Left ventricle myocardium inferior (tissue), 1 donor: Measurements from ENCODE around the gene FAF2. TPM values are rescaled to one million over a fixed set of nuclear protein-coding genes. Genes with fewer than 3 reads are reported as not detected.

ENCODE experiments used
- DNase-seq: peaks from one replicate; pipeline ENCODE4 v3.0.0-alpha.2; 2020
- H3K27ac ChIP-seq: fragments of 200-600 bp; replicated peaks from 2 replicates; pipeline ENCODE4 v1.8.0; 2021
- H3K27me3 ChIP-seq: fragments of 200-600 bp; 2 replicates; pipeline ENCODE4 v1.8.0; 2021; ENCODE audit warnings: low read depth
- H3K36me3 ChIP-seq: fragments of 200-600 bp; 2 replicates; pipeline ENCODE4 v1.8.0; 2021
- H3K4me1 ChIP-seq: fragments of 200-600 bp; 2 replicates; pipeline ENCODE4 v1.8.0; 2021
- H3K4me3 ChIP-seq: fragments of 200-600 bp; 2 replicates; pipeline ENCODE4 v1.8.0; 2021; ENCODE audit warnings: mild to moderate bottlenecking, moderate library complexity
- H3K9me3 ChIP-seq: fragments of 200-600 bp; replicated peaks from 2 replicates; pipeline ENCODE4 v1.8.0; 2021
- intact Hi-C: fragments of 100-400 bp; cut with micrococcal nuclease; formaldehyde crosslinking; loops from one replicate; pipeline ENCODE4 v1.11.0; 2022
- total RNA-seq: library from RNA; stranded (reverse); fragmentation: NEBNext Ultra II Directional; extraction: Animal tissue kit (Norgen Biotek cat#: 25700); gene quantifications from one replicate; pipeline ENCODE4 v1.2.1, GENCODE V29; 2021
- TF ChIP-seq, protein P1 (sequence below): fragments of 200-600 bp; IDR thresholded peaks from 2 replicates; pipeline ENCODE4 v1.8.0; 2021; ENCODE audit warnings: antibody characterized with exemption, mild to moderate bottlenecking, borderline replicate concordance
- donor health status: DM: no; HTN: yes; CAD: no; lungs with severe emphysema.

The FAF2 gene
- total RNA-seq, 1 donor from 2014 or later = 13.0 TPM

DNA sequence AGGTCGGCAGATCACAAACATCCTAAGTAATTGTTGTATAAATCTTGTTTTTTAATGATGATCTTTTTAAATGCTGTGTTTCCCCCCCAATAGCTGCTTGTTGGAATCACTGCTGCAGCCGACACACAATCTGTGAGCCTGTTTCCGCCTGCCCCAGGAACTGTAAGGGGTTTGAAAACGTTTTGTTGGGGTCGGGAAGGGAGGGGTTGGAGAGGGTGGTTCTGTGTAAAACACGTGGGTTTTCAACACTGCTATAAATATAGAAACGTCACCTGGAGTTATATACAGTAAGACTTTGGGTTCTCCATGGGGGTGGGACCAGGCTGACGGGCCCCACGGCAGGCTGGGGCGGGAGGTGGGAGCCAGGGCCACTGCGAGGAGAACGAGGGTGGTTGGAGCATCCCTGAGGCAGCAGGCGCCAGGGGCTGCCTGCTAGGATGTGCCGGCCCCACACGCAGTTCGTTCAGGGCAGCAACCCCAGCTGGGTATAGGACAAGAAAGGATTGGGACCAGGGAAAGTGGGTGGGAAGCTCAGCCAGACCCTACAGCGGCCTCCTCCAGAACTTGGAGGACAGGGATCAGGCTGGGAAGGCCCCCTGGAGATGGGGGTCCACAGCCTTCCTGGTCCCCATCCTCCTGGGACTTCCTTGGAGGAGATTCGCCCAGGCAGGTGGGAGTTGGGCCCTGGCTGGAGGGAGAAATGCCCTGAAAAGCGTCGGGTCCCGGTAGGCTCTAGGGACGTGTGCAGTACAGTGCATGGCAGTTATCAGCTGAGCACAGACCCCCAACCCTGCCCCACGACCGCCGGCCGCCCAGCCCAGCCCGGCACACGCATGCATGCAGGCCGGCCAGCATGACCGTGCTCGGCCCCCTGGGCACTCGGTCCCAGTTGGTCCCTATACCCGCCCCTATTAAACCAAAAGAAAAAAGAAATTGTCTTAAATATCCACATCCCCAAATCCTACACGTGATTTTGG lies 79.3 kb downstream of the FAF2 start:
- peaks cover 41% of the 10 kb centered on the region for H3K4me1 ChIP-seq
- TF ChIP-seq, protein P1, sequence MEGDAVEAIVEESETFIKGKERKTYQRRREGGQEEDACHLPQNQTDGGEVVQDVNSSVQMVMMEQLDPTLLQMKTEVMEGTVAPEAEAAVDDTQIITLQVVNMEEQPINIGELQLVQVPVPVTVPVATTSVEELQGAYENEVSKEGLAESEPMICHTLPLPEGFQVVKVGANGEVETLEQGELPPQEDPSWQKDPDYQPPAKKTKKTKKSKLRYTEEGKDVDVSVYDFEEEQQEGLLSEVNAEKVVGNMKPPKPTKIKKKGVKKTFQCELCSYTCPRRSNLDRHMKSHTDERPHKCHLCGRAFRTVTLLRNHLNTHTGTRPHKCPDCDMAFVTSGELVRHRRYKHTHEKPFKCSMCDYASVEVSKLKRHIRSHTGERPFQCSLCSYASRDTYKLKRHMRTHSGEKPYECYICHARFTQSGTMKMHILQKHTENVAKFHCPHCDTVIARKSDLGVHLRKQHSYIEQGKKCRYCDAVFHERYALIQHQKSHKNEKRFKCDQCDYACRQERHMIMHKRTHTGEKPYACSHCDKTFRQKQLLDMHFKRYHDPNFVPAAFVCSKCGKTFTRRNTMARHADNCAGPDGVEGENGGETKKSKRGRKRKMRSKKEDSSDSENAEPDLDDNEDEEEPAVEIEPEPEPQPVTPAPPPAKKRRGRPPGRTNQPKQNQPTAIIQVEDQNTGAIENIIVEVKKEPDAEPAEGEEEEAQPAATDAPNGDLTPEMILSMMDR = no peak
- no peak for DNase-seq
- peaks cover 48% of the 10 kb centered on the region for H3K36me3 ChIP-seq
- intact Hi-C loops = no loop called here
- H3K4me3 ChIP-seq = no peak overlapping the region
- H3K9me3 ChIP-seq = no peaks in the 10 kb centered on the region
- no peak overlapping the region for H3K27ac ChIP-seq
- no peaks in the 10 kb centered on the region for H3K27me3 ChIP-seq

DNA sequence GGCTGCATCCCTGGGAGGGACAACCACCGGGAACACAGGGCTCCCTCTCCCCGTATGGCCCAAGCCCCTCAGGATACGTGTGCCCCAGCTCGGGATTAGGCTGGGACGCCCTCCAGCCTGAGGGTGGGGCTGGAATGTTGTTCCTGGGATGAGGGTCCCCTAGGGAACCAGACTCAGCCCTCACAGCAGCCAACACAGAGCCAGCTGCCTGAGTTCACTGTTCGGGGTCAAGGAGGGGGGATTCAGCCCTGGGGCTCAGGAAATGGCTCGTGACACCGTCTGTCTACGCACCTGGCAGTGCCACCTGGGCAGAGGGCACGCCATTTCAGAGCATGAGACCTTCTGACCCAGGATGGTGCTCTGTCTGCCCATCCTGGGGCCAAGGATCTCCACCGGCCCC lies 80.1 kb downstream of the FAF2 start:
- DNase-seq = no peak
- Histone ChIP-seq H3K4me1 (peaks cover 48% of the 10 kb centered on the region), H3K4me3 (no peak overlapping the region), H3K9me3 (no peaks in the 10 kb centered on the region), H3K27ac (peak overlapping the region; percentile 11), H3K36me3 (peaks cover 48% of the 10 kb centered on the region), H3K27me3 (no peaks in the 10 kb centered on the region)
- TF ChIP-seq, protein P1 = no peak
- intact Hi-C loops = no loop called here

DNA sequence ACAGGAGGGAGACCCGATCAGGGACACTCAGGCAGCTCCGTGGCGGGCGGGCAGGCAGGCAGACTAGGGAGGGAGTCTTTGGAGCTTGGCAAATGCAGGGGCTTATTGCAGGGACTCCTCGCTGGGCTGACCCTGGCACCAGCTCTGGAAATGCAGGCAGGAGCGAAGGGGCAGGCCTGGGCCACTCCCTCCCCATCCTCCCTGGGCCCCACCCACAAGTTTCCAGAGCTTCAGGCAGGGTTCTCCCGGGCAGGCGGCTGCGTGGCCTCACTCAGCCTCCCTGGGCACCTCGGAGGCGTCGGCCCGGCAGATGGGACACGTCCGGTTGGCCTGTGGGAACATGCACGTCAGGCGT lies 80.6 kb downstream of the FAF2 start:
- peak overlapping the region; percentile 11 for H3K27ac ChIP-seq
- no peaks in the 10 kb centered on the region for H3K9me3 ChIP-seq
- peaks cover 53% of the 10 kb centered on the region for H3K4me1 ChIP-seq
- peaks cover 48% of the 10 kb centered on the region for H3K36me3 ChIP-seq
- H3K27me3 ChIP-seq = no peaks in the 10 kb centered on the region
- intact Hi-C loops = no loop called here
- no peak overlapping the region for H3K4me3 ChIP-seq
- no peak for DNase-seq
- TF ChIP-seq, protein P1 = no peak

DNA sequence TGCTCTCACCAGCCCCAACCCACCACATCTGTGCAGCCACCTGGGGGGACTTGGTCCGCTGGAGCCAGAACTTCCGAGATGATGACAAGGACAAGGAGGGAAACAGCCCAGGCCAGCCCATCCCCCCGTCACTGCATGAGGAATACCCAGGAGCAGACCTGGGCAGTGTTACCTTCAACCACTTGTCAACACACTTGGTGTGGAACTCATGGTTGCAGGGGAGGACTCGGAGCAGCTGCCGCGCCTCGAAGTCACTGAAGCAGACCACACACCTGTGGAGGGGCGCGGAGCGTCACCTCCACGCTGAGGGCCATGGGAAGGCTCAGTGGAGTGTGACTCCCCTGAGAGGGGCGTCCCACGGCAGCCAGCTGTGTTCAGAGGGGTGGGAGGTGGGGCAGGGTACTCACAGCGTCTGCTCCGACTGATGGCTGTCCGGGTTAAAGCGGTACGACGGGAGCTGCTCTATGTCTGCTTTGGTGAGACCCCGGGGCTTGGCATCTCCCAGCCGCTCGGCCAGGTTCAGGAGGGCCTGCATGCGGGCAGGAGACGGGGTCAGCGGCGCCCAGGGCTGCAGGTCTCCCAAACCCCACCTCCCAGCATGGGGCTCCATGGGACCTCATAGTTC lies 81.0 kb downstream of the FAF2 start:
- no peak for DNase-seq
- Histone ChIP-seq H3K36me3 (peaks cover 48% of the 10 kb centered on the region), H3K27me3 (no peaks in the 10 kb centered on the region), H3K9me3 (no peaks in the 10 kb centered on the region), H3K27ac (no peak overlapping the region), H3K4me1 (peaks cover 58% of the 10 kb centered on the region), H3K4me3 (no peak overlapping the region)
- intact Hi-C loops = no loop called here
- TF ChIP-seq, protein P1 = no peak

DNA sequence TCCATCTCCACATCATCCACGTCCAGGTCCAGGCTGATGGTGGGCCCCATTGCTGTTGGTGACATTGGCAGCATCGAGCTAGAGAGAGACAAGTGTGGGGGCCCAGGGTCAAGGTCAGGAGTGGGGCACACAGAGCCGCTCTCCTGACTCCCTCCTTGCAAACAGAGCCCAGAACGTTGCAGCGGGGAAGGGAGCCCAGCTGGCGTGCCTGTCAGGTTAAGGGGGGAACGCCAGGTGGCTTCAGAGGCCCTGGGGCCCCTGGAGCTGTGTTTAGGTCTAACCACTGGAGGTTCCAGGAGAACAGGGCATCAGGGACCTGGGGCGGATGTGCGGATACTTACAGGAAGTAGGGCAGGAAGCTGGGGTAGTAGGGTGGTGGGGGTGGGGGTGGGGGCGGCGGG lies 81.6 kb downstream of the FAF2 start:
- TF ChIP-seq, protein P1 = no peak
- no peak for DNase-seq
- Histone ChIP-seq H3K27ac (no peak overlapping the region), H3K27me3 (no peaks in the 10 kb centered on the region), H3K4me3 (no peak overlapping the region), H3K4me1 (peaks cover 63% of the 10 kb centered on the region), H3K9me3 (no peaks in the 10 kb centered on the region), H3K36me3 (peaks cover 48% of the 10 kb centered on the region)
- intact Hi-C loops = no loop called here
